ENCODE measurements around the gene SPATA6L. TPM values are rescaled to one million over a fixed set of nuclear protein-coding genes. Genes with fewer than 3 reads are reported as not detected.

The SPATA6L gene
- total RNA-seq, 4 donors from 2014 or later: 0.91 to 3.0 (median 1.8) TPM

DNA sequence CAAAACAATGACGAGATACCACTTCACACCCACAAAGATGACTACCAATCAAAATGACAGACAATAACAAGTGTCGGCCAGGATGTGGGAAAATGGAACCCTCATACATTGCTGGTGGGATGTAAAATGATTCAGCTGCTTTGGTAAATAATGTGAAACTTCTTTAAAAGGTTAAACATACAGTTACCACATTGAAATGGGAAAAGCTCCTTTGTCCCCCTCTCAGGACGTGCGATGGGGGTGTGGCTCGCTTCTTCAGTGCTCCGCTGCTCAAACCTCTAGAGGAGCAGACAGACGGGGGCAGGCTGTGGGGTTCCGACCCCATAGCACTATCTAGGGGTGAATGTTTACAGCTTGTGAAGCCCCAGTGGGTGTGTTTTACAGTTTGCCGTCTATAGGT lies 12.2 kb downstream of the SPATA6L start:
- no peaks in the 10 kb centered on the region for H3K36me3 ChIP-seq
- no peaks in the 10 kb centered on the region for H3K9me3 ChIP-seq
- H3K27ac ChIP-seq: no peak overlapping the region
- no peak overlapping the region for H3K4me3 ChIP-seq
- no peak for DNase-seq
- TF ChIP-seq, protein P1, sequence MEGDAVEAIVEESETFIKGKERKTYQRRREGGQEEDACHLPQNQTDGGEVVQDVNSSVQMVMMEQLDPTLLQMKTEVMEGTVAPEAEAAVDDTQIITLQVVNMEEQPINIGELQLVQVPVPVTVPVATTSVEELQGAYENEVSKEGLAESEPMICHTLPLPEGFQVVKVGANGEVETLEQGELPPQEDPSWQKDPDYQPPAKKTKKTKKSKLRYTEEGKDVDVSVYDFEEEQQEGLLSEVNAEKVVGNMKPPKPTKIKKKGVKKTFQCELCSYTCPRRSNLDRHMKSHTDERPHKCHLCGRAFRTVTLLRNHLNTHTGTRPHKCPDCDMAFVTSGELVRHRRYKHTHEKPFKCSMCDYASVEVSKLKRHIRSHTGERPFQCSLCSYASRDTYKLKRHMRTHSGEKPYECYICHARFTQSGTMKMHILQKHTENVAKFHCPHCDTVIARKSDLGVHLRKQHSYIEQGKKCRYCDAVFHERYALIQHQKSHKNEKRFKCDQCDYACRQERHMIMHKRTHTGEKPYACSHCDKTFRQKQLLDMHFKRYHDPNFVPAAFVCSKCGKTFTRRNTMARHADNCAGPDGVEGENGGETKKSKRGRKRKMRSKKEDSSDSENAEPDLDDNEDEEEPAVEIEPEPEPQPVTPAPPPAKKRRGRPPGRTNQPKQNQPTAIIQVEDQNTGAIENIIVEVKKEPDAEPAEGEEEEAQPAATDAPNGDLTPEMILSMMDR (IDR thresholded peaks at IDR 0.05): no peak
- intact Hi-C loops (cut with DNase I): no loop called here
- 80 to 81% methylated on average over 9 of the region's 9 CpGs for WGBS, 2 donors
- H3K27me3 ChIP-seq: no peaks in the 10 kb centered on the region
- no peaks in the 10 kb centered on the region for H3K4me1 ChIP-seq

DNA sequence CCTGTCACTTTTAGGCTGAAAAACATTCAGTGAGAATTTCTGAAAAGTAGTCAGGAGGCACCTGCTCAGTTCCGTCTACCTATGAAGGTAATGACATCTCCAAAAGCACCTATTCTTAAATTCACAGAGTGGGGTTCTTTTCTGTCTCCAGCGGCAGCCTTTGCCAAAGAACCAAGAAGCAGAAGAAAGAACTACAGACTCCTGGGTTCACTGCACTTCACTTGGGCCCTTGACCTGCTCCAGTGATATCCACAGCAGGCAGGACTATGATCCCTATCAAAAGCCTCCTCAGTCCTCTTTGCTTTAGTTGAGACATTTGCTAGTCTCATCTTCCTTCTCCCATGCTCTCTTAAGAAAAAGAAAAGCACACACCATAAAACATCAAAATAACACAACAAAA lies 23.9 kb downstream of the SPATA6L start:
- Histone ChIP-seq H3K36me3 (no peaks in the 10 kb centered on the region), H3K4me1 (no peaks in the 10 kb centered on the region), H3K9me3 (no peaks in the 10 kb centered on the region), H3K4me3 (no peak overlapping the region), H3K27me3 (no peaks in the 10 kb centered on the region), H3K27ac (no peak overlapping the region)
- no peak for DNase-seq
- WGBS, 2 donors: 89 to 95% methylated on average over 2 of the region's 2 CpGs
- TF ChIP-seq, protein P1 (IDR thresholded peaks at IDR 0.05): no peak
- TF ChIP-seq POLR2A (IDR thresholded peaks at IDR 0.05): no peak
- intact Hi-C loops (cut with DNase I): no loop called here

DNA sequence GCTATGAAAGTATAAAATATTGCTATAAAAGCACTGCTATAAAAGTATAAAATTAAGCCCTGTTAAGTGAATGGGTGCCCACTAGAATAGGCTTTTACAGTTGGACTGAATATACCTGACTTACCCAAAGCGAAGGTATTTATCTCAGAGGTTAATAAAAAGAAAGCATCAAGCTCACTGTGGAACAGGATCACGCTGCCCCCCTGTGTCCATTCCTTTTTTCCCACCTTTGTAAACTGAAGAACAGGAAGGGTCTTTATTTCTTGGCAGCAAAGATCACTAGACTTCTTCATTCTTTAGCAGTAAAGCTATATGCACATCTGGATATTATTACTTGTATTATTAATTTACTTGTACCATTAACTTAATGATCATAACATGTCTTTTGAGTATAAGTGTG lies 26.3 kb downstream of the SPATA6L start:
- Histone ChIP-seq H3K27ac (no peak overlapping the region), H3K4me3 (no peak overlapping the region), H3K36me3 (no peaks in the 10 kb centered on the region), H3K9me3 (no peaks in the 10 kb centered on the region), H3K4me1 (no peaks in the 10 kb centered on the region), H3K27me3 (no peaks in the 10 kb centered on the region)
- no peak for DNase-seq
- intact Hi-C loops (cut with DNase I): no loop called here
- 71 to 80% methylated on average over 2 of the region's 2 CpGs for WGBS, 2 donors
- TF ChIP-seq POLR2A (IDR thresholded peaks at IDR 0.05): no peak
- TF ChIP-seq, protein P1 (IDR thresholded peaks at IDR 0.05): peak in 4 of 6 experiments; percentile 17 to 53 (median 35)

DNA sequence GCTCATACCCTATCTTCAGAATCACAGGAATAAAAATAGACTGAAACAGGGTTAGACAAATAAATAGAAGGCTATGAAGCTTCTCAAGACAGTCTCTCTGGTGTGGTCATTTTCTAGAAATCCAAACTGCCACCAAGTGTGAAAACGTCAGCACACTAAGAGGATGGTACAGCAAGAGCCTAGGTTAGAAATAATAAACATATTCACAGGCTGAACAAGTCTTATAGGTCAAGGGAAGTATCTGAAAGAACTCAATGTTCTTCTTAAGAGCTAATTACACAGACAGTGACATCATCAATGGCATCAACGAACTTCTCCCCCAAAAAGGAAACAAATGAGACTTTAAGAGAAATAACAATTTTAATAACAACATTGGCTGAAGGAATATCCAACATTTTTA lies 26.9 kb downstream of the SPATA6L start:
- DNase-seq: no peak
- 47 to 50% methylated on average over 2 of the region's 2 CpGs for WGBS, 2 donors
- H3K4me3 ChIP-seq: no peak overlapping the region
- H3K27ac ChIP-seq: no peak overlapping the region
- no peaks in the 10 kb centered on the region for H3K9me3 ChIP-seq
- H3K4me1 ChIP-seq: no peaks in the 10 kb centered on the region
- TF ChIP-seq POLR2A (IDR thresholded peaks at IDR 0.05): no peak
- TF ChIP-seq, protein P1 (IDR thresholded peaks at IDR 0.05): no peak
- intact Hi-C loops (cut with DNase I): loop anchor here (10.0 kb wide), 1 partner anchor 255 kb away; no protein-coding TSS in a partner anchor
- H3K36me3 ChIP-seq: no peaks in the 10 kb centered on the region
- no peaks in the 10 kb centered on the region for H3K27me3 ChIP-seq

DNA sequence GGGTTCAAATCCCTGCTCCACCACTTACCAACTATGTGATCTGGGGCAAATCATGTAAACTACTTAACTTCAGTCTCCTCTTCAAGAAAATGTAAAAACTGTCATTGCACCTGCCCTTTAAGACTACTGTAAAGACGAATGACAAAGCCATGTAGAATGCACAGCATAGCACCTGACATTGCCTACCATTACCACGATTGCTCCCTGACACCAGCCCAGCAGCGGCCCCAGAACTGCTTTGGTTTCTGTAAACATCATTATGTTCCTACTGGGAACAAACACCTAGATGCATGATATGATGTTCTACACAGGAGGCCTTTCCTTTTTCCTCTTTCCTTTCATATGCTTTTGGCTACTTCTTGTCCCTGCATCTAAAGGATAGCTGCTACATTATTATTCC lies 27.3 kb downstream of the SPATA6L start:
- Histone ChIP-seq H3K4me3 (no peak overlapping the region), H3K36me3 (no peaks in the 10 kb centered on the region), H3K9me3 (no peaks in the 10 kb centered on the region), H3K27ac (no peak overlapping the region), H3K27me3 (no peaks in the 10 kb centered on the region), H3K4me1 (no peaks in the 10 kb centered on the region)
- no peak for DNase-seq
- intact Hi-C loops (cut with DNase I): loop anchor here (10.0 kb wide), 1 partner anchor 254 kb away; no protein-coding TSS in a partner anchor
- WGBS, 2 donors: 89 to 90% methylated on average over 3 of the region's 3 CpGs
- no peak for TF ChIP-seq POLR2A (IDR thresholded peaks at IDR 0.05)
- TF ChIP-seq, protein P1 (IDR thresholded peaks at IDR 0.05): no peak

All from esophagus squamous epithelium (tissue), 5 donors.